SIG-M5 treated with dmso at 0.1 percent for 504 hours (cell line): ENCODE measurements around the gene DMRTA2.

Experiments
- DNase-seq: peaks from one replicate; lab custom pipeline; 2025; ENCODE audit not compliant: unreplicated experiment; lab: John Stamatoyannopoulos, UW

The DMRTA2 gene

GRCh38 chr1:50424045-50424883 is 1.0 kb upstream of the DMRTA2 start:
- DNase-seq, result no peak

GRCh38 chr1:50423670-50424000 is 392 bp upstream of the DMRTA2 start:
- no peak for DNase-seq

- no peak for DNase-seq
Measured at GRCh38 chr1:50422675-50422945, 633 bp downstream of the DMRTA2 start.

GRCh38 chr1:50421768-50422674 is 1.2 kb downstream of the DMRTA2 start:
- no peak for DNase-seq

DNA sequence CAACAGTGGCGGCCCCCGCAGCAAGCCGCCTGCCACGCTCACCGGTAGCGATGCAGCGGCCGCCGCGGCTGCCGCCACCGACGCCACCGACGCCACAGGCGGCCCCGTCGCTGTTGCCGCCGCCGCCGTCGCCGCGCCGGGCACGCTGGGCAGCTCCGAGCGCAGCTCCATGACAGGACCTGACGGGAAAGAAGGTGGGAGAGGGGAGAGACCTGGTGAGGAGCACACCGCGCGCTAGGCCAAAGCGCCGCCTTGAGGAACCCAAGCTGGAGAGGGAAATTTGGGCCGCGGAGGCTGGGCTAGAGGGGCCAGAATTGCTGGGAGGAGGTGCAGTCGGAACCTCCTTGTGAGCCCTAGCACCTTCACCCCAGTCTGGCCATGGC is 1.9 kb downstream of the DMRTA2 start:
- no peak for DNase-seq

- DNase-seq, result no peak
Measured at GRCh38 chr1:50420689-50421365, 2.4 kb downstream of the DMRTA2 start.

- peak; percentile 15 for DNase-seq
Measured at GRCh38 chr1:50419907-50420677, 3.2 kb downstream of the DMRTA2 start.

DNA sequence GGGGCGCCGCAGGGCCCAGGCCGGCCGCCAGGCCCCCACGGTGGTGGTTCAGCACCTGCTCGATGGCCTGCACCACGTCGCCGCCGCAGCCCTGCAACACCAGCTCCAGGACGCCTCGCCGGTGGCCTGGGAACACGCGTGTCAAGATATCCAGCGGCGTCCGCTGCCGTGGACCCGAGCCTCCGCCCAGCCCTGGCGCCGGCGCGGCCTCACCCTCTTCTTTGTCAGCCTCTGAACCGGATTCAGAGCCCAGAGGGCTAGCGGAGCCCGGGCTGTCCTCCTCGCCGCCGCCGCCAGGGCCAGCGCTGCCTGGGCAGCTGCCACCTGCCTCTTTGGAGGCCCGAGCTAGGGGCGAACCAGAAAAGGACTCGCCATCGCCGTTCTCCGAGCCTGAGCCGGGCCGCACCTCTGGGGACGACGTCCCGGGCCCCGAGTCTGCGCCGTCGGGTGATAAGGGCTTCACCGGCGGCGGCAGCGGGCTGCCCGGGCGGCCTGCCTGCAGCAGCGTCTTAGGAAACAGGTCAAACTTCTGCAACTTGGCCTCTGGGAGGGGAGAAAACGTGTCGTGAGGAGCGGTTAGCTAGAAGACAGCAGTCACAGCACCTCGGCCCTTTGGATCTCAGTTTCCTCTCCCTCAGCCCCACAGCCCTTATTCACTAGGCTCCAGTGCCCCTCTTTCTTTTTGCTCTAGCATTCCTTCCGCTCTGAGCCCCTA is 3.9 kb downstream of the DMRTA2 start:
- DNase-seq, result no peak

DNA sequence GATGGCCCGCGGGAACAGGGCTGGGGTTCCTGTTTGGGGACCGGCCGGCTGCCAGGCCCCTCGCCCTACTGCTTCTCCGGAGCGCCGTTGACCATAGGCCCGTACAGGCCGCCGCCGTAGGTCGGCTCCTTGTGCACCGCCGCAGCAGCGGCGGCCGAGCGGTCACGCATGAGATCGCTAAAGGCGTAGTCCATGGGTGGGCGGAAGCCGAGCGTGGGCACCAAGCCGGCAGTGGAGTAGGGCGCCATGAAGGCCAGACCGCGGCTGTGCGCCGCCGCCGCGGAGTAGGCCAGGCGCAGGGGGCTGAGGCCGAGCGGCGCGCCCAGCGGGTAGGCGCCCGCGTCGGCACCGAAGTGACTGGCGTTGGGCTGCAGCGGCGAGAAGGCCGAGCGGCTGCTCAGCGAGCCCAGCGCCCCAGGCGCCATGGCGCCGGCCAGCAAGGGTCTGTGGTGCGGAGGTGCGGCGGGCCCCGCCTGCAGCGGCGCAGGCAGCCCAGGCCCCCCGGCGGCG is 4.6 kb downstream of the DMRTA2 start:
- DNase-seq, result no peak

DNA sequence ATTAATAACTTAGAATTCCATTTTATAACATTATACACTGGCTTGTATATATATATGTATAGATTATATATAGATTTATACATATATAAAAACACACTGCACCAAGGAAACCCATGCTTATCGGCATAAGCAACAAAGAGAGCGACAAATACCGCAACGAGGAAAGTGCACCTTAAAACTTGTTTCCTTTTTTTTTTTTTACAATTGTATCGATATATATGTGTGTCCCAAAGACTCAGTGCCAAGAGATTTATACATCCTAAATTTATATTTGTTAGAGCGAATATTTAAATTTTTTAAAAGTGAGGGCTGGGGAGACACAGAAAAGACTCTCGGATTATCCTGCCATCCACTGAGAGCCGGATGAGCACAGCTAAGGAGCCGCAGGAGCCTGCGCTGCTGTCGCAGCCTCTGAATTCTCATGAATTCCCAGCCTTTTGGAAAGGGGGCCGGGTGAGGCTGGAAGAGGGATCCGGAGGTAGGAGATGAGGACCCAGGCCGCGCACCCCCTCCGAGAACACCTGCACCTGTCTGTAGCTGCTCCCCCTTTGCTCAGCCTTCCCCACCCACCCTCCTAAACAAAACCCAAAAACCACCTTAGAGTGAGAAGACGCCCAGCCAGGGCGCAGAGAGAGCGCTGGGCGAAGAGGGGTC is 5.2 kb downstream of the DMRTA2 start:
- no peak for DNase-seq

DNA sequence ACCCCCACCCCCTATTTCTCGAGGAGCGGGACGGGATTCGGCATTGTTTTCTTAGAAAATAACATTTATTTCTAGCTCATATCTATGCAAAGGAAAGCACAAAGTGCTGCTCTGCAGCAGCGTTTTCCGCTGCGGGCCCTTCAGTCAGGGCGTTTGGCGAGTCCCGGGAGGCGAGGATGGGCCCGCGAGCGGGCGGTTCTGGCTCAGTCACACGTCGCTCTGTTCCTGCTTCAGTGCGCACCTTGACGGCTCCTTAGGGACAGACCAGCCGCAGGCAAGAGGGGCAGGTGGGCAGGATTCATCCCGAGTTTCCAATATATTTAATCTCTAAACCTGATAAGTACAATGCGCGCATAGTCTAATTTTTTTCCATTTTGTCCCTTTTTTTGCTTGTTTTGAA is 5.7 kb downstream of the DMRTA2 start:
- DNase-seq, result no peak

DNA sequence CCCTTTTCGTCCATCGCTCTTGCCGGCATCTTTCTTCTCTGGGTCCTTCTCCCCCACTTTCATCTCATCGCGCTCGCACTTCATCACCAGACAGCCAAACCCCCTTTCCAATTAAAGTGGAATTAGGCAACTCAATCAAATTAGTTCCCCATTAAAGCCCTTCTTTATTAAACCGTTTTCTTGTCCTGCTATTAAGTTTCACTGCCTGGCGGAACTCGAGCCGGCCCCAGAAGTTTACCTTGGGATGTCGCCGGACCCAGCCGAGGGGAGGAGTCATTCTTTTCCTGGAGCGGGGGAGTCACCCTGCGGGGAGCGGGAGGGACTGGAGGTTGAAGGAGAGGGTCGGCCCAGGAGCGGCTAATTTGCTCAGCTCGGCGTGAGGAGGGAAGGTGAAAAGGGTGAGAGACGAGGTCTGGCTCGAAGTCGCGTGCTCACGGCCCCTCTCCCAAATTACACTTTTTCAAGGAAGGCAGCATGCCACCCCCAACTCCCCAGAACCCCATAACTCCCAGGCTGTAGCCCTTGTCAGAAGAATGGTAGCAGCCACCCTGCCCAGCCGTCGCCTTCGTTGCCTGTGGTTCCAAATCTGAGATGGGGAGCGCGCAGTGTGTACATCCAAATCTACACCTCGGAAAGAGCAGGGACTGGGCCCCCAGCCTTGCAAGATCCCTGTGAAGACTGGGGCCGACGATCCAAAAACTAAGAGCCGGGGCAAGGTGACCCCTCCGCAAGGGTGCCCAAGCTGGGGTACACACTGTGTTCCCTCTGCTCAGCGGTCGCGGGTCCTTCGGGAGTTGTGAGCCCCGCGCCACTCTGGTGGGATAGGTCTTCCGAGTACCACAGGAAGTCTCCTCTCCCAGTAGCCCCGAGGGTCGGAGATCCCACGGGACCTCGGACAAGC is 6.4 kb downstream of the DMRTA2 start:
- no peak for DNase-seq

DNA sequence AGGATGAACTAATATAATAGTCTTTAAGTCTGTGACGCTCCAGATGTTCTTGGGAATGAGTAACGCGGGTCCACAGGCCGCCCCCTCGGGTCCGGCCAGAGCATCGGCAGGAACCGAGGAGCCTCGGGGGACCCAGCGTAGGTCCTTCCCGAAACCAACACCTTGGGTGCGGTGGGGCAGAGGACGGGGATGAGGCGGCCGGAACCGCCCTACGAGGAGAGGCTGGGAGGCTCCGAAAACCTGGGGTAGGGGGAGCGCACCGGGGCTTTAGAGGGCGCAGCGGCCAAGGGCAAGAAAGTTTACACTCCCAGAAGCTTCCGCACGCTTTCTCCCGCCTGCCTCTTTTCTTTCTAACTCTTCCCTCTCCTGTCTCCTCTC is 7.1 kb downstream of the DMRTA2 start:
- DNase-seq, result no peak

GRCh38 chr1:50415235-50416149 is 7.8 kb downstream of the DMRTA2 start:
- DNase-seq, result no peak

DNA sequence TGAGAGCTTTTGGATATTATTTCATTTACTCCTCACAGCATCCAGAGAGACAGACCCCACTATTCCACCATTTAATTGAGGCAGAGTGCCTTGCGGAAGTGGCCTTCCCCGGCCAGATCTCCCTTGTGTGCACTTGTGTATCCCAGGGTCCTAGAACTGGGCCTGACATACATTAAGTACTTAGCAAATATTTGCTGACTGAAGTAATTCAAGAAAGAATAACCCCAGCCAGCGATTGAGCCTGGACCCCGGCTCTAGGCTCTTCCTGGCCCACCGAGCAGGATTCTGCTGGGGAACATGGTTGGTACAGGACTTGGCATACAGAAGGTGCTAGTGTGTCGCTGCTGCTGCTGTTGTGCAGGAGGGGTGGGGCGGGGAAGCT is 8.4 kb downstream of the DMRTA2 start:
- DNase-seq, result no peak

DNA sequence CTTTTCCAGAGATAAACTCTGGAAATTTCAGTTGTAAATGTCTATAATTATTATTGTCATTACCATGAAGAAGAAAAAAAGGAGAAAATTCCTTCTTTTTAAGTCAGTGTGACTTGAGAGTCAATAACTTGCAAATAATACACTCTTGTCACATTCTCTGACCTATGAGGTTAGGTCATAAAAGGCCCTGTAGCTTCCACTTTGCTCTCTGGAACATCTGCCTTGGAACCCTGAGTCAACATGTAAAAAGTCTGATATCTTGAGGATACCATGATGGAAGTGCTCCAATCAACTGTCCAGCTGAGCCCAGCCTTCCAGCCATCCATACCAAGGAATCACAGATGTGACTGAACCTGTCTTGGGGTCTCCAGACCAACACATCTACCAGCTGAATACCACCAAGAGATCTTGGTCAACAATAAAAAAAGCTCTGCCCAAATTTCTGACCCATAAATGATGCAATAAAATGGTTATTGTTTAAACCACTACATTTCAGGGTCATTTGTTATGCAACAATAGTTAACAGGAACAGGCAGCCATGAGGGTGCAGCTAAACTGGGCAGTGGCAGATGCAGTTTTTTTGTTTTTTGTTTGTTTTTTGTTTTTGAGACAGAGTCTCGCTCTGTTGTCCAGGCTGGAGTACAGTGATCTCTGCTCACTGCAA is 10.3 kb downstream of the DMRTA2 start:
- DNase-seq, result no peak

DNA sequence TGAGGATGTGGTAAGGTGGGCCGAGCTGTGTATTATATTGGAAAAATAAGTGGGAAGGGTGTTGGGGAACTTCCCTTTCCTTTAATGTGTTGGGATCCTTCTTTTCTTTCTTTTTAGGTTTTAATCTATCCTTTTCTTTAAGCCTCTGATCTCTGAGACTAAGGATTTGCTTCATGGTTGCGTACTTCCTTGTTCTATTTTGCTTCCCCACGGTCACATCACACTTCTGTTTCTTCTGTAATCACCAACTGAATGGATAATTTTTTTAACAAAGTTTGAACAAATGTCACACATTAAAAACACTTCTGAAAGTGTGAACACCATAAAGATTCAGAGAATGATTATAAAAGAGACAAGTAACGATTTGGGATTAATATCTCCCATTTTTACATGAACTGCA is 17.4 kb downstream of the DMRTA2 start:
- no peak for DNase-seq
